ENCODE results near the gene CEACAM19. TPM values are rescaled to one million over a fixed set of nuclear protein-coding genes. Genes with fewer than 3 reads are reported as not detected.

The CEACAM19 gene
- total RNA-seq, 1 experiment from 2014 or later: 3.5 TPM

DNA sequence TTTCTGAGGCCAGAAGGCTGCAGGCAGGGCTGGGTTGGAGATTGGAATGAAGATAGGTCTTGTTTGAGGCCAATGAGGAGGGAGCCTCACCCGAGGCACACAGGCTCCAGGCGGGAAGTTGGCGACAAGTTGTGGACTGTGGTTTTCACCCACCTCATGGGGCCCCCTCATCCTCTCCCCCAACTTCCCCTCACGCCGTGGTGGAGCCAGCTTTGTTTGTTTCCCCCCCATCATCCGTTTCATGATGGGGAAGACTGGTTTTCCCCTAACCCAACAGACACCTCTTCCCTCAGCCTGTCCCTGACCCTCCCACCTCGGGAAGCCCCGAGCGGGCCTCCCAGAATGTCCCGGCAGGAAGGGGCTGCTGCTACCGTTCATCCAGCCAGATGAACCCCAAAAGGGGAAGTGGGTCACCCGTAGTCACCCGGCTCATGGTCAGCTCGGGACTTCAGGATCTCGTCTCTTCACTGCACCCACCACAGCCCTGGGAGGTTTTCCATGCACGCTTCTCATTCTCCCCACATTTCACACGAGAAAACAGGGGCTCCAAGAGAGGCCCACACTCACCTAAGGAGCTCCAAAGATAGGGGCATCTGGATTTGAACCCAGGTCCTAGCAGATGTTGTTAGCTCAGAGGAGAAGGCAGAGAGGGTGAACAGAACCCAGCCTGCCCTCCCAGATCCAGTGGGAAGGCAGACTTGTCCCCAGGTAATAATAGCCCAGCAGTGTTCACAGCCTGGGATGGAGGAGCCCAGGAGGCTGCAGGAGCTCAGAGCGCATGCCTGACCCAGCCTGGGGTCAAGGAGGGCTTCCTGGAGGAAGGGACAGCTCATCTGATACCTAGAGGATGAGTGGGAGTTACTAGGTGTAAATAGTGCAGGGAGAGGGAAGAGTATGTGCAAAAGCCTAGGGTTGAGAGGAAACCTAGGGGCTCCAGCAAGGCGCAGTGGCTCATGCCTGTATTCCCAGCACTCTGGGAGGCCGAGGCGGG lies 51.1 kb downstream of the CEACAM19 start:
- H3K79me2 ChIP-seq (ENCODE audit: insufficient read depth, low read length): no peaks in the 10 kb centered on the region
- no peak overlapping the region for H2AFZ ChIP-seq (ENCODE audit: low read length)
- no peaks in the 10 kb centered on the region; the same call in 1 of the 2 replicates for H3K27me3 ChIP-seq (ENCODE audit: insufficient read depth, low read length)
- no peak overlapping the region for H3K27ac ChIP-seq (ENCODE audit: insufficient read length, low read depth, low read length)
- no peak for DNase-seq
- no peak overlapping the region for H3K4ac ChIP-seq (ENCODE audit: low read depth, low read length)
- peaks cover 6% of the 10 kb centered on the region for H3K27me3 Mint-ChIP-seq (ENCODE audit: low read depth)
- H3K79me1 ChIP-seq (ENCODE audit: insufficient read depth, low read depth, low read length, poor library complexity, severe bottlenecking): no peaks in the 10 kb centered on the region
- H3K18ac ChIP-seq (ENCODE audit: insufficient read length, low read depth, low read length): no peak overlapping the region
- no peaks in the 10 kb centered on the region; the same call in 1 of the 2 replicates for H3K4me1 ChIP-seq (ENCODE audit: insufficient read depth, low read length)
- H2BK12ac ChIP-seq (ENCODE audit: insufficient read length, low read depth, low read length): no peak overlapping the region
- no peak overlapping the region for H3K14ac ChIP-seq (ENCODE audit: insufficient read depth, low read length)
- no peak overlapping the region for H3K56ac ChIP-seq (ENCODE audit: insufficient read length, low read depth, low read length)
- no peak overlapping the region for H3K9ac ChIP-seq (ENCODE audit: extremely low read depth, insufficient read length, low read length)
- H3K4me3 Mint-ChIP-seq: no peak overlapping the region
- H3K4me2 ChIP-seq (ENCODE audit: insufficient read depth, insufficient read length, low read length): no peak overlapping the region
- no peak overlapping the region for H2BK120ac ChIP-seq (ENCODE audit: low read depth, low read length, poor library complexity, severe bottlenecking)
- no peaks in the 10 kb centered on the region; a peak in 1 of 7 replicates for H3K36me3 Mint-ChIP-seq (ENCODE audit: insufficient read depth in 1 of 3, low read depth in 3 of 3)
- peaks cover 13% of the 10 kb centered on the region in 2 experiments for H3K4me1 Mint-ChIP-seq
- no peak overlapping the region; a peak in 1 of 7 replicates for H3K27ac Mint-ChIP-seq
- WGBS (ENCODE audit: extremely low coverage, insufficient read length, low lambda C conversion rate): no CpG with 5 or more reads among the region's 21 CpGs
- no peak overlapping the region for H4K5ac ChIP-seq (ENCODE audit: insufficient read length, low read depth, low read length)
- TF ChIP-seq, protein P1, sequence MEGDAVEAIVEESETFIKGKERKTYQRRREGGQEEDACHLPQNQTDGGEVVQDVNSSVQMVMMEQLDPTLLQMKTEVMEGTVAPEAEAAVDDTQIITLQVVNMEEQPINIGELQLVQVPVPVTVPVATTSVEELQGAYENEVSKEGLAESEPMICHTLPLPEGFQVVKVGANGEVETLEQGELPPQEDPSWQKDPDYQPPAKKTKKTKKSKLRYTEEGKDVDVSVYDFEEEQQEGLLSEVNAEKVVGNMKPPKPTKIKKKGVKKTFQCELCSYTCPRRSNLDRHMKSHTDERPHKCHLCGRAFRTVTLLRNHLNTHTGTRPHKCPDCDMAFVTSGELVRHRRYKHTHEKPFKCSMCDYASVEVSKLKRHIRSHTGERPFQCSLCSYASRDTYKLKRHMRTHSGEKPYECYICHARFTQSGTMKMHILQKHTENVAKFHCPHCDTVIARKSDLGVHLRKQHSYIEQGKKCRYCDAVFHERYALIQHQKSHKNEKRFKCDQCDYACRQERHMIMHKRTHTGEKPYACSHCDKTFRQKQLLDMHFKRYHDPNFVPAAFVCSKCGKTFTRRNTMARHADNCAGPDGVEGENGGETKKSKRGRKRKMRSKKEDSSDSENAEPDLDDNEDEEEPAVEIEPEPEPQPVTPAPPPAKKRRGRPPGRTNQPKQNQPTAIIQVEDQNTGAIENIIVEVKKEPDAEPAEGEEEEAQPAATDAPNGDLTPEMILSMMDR (conservative IDR thresholded peaks at IDR 0.05): no peak
- H3T11ph ChIP-seq (ENCODE audit: low read length): no peak overlapping the region
- H4K20me1 ChIP-seq (ENCODE audit: control insufficient read depth, insufficient read depth, insufficient read length): no peaks in the 10 kb centered on the region
- no peaks in the 10 kb centered on the region for H3K9me3 ChIP-seq (ENCODE audit: control insufficient read depth, low read depth, low read length)
- H3K23me2 ChIP-seq (ENCODE audit: insufficient read length, low read depth, low read length, poor library complexity, severe bottlenecking): no peaks in the 10 kb centered on the region
- H2BK5ac ChIP-seq (ENCODE audit: insufficient read length, low read length): no peak overlapping the region
- H3K23ac ChIP-seq (ENCODE audit: insufficient read length, low read depth, low read length): no peak overlapping the region
- H2AK5ac ChIP-seq (ENCODE audit: insufficient read length, low read length): no peak overlapping the region
- H2BK15ac ChIP-seq (ENCODE audit: low read depth, low read length): no peak overlapping the region
- no peak overlapping the region for H4K8ac ChIP-seq (replicated peaks; ENCODE audit: insufficient read length, low read depth, low read length)
- H2BK20ac ChIP-seq (ENCODE audit: low read depth, low read length, poor library complexity, severe bottlenecking): no peak overlapping the region
- H4K91ac ChIP-seq (ENCODE audit: insufficient read length, low read depth, low read length): no peak overlapping the region
- H3K9me3 Mint-ChIP-seq: no peaks in the 10 kb centered on the region
